ENCODE data around the gene ERO1B. TPM values are rescaled to one million over a fixed set of nuclear protein-coding genes. Genes with fewer than 3 reads are reported as not detected.

The ERO1B gene
- total RNA-seq, 1 experiment from 2014 or later: 3.2 TPM

GRCh38 chr1:236214761-236215160 is 67.0 kb downstream of the ERO1B start:
- ATAC-seq: no peak

More at GRCh38 chr1:236214761-236215160, 67.0 kb downstream of the ERO1B start:
- Mint-ChIP-seq H3K4me3 (no peak overlapping the region), H3K27ac (no peak overlapping the region), H3K9me3 (no peaks in the 10 kb centered on the region), H3K4me1 (no peaks in the 10 kb centered on the region), H3K27me3 (ENCODE audit: low read depth) (no peaks in the 10 kb centered on the region), H3K36me3 (peaks cover 3% of the 10 kb centered on the region; the same call in 1 of the 2 replicates)
- ChIA-PET CTCF (no interaction called here), POLR2A (no interaction called here)
- TF ChIP-seq ZNF263 (CRISPR knock-in tag; IDR thresholded peaks at IDR 0.05; ENCODE audit: low read depth): no peak
- TF ChIP-seq NR2C2 (CRISPR knock-in tag; IDR thresholded peaks at IDR 0.05): no peak
- TF ChIP-seq, protein P1, sequence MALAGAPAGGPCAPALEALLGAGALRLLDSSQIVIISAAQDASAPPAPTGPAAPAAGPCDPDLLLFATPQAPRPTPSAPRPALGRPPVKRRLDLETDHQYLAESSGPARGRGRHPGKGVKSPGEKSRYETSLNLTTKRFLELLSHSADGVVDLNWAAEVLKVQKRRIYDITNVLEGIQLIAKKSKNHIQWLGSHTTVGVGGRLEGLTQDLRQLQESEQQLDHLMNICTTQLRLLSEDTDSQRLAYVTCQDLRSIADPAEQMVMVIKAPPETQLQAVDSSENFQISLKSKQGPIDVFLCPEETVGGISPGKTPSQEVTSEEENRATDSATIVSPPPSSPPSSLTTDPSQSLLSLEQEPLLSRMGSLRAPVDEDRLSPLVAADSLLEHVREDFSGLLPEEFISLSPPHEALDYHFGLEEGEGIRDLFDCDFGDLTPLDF (CRISPR knock-in tag; IDR thresholded peaks at IDR 0.05): no peak
- no peak for TF ChIP-seq HMGA2 (CRISPR knock-in tag; IDR thresholded peaks at IDR 0.05)
- no peak for TF ChIP-seq ZNF532 (CRISPR knock-in tag; IDR thresholded peaks at IDR 0.05; ENCODE audit: borderline replicate concordance)
- TF ChIP-seq, protein P2, sequence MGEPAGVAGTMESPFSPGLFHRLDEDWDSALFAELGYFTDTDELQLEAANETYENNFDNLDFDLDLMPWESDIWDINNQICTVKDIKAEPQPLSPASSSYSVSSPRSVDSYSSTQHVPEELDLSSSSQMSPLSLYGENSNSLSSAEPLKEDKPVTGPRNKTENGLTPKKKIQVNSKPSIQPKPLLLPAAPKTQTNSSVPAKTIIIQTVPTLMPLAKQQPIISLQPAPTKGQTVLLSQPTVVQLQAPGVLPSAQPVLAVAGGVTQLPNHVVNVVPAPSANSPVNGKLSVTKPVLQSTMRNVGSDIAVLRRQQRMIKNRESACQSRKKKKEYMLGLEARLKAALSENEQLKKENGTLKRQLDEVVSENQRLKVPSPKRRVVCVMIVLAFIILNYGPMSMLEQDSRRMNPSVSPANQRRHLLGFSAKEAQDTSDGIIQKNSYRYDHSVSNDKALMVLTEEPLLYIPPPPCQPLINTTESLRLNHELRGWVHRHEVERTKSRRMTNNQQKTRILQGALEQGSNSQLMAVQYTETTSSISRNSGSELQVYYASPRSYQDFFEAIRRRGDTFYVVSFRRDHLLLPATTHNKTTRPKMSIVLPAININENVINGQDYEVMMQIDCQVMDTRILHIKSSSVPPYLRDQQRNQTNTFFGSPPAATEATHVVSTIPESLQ (CRISPR knock-in tag; IDR thresholded peaks at IDR 0.05): no peak
- TF ChIP-seq CTCF (IDR thresholded peaks at IDR 0.05): no peak
- no peak for TF ChIP-seq CREB1 (CRISPR knock-in tag; IDR thresholded peaks at IDR 0.05)
- no peak for TF ChIP-seq USF2 (CRISPR knock-in tag; IDR thresholded peaks at IDR 0.05)
- DNase-seq (ENCODE audit: low spot score): no peak

Measured in WTC11 (cell line).